Coronary artery (tissue), 2 donors: Measurements from ENCODE around the gene MCTP2.

Experiments used
- DNase-seq: peaks from one replicate; pipeline ENCODE4 v3.0.0-alpha.2; 2017; ENCODE audit warnings: low spot score
- H3K27ac ChIP-seq, 2 donors: fragments of 200-600 bp; sonication (generic); one replicate each; pipeline ENCODE4 v1.5.1; 2016 to 2019
- H3K4me3 ChIP-seq: fragments of 200-600 bp; sonication (generic); 2 replicates; pipeline ENCODE4 v1.5.1; 2016; ENCODE audit warnings: mild to moderate bottlenecking, moderate library complexity
- CTCF ChIP-seq: fragments of 200-600 bp; sonication (generic); IDR thresholded peaks from one replicate; pipeline ENCODE4 v1.5.1; 2019; ENCODE audit warnings: antibody characterized with exemption

Gene MCTP2

GRCh38 chr15:94324835-94325767, 93.7 kb downstream of the MCTP2 start:
- H3K4me3 ChIP-seq, result no peak overlapping the region
- H3K27ac ChIP-seq, result no peak overlapping the region
- no peak for DNase-seq
- TF ChIP-seq CTCF, result no peak

DNA sequence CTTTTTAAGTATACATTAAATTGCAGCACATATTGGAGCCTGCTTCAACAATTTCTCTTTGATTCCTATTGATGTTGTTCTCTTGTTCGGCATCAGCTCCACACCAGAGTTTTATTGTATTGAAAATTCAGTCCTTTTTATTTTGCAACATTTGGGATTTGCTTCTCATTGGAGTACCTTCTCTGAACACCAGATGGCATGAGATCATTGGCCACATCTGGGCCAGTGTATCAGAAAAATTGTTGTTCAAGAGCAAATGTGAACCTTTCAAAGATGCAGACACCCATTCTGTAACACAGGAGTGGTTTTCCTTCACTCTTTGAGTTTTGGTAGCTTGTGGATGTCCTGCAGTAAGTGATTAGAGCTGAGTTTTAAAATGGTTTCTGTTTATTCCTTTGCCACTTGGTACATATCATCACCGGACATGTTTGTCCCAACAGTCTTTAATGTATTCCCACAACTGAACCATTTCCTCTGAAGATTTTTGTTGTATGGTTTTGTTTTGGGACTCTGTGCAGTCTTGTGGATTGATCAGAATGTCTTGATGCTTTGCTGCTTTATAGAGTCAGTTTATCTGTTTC, 96.1 kb downstream of the MCTP2 start:
- TF ChIP-seq CTCF, result peak; percentile 32
- H3K4me3 ChIP-seq, result no peak overlapping the region
- H3K27ac ChIP-seq, result no peak overlapping the region
- no peak for DNase-seq

GRCh38 chr15:94331731-94332130, 100.4 kb downstream of the MCTP2 start:
- DNase-seq, result no peak
- TF ChIP-seq CTCF, result no peak
- Histone ChIP-seq H3K27ac (no peak overlapping the region), H3K4me3 (no peak overlapping the region)

GRCh38 chr15:94335616-94336015, 104.3 kb downstream of the MCTP2 start:
- DNase-seq, result no peak
- Histone ChIP-seq H3K4me3 (no peak overlapping the region), H3K27ac (no peak overlapping the region)
- no peak for TF ChIP-seq CTCF

DNA sequence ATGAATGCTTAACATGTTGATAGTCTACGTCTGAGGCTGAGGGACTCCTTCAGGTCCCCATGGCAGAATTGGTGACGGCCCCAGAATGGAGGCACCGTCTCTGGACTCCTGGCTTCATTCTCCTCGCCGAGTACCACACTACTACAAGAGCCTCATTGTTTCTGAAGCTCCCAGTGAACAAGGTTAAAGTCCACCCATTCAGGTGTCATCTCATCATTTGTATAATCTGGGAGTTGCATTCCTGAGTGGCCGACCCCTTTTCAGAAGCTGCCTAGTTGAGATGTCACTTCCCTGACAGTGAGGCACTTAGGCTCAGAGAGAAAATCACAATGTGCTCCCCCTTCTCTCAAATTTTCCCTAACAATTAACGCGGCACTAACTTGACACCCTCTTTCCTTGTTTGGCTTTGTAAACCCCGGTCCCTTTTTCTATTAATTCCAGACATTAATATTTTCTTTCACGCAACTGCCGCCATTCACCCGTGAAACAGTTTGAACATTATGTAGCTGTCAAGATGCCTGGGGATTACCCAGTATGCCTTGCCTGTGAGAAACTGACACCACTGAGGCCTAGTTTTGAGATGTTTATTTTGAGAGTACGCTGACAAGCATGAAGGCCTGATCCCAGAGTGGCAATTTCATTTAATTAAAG, 105.6 kb downstream of the MCTP2 start:
- Histone ChIP-seq H3K27ac (no peak overlapping the region), H3K4me3 (no peak overlapping the region)
- TF ChIP-seq CTCF, result no peak
- no peak for DNase-seq

DNA sequence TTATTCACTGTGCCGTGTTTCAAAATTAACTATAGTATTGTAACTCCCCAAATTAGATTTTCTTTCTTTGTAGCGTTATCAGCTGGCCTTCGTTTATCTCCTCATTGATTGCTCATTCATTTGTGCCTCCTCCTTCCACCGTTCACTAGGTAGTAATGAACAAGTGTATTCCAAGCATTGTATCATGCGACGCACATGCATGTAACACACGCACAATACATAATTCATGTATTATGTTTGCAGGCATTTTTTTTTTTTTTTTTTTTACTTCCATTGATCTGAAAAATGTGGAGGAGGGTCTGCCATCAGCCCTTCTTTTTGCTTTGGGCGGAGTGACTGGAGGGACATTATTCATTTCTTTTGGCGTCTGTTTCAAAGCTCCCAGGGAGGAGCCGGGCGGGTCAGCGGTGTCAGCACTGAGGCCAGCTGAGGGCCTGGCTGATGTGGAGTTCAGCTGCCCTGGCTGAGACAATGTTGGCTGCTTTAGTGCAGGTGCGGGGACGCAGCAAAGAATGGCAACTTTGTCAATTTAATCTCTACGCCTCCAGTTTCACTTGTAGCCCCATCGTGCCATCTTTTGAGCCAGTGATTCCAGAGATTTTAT, 107.0 kb downstream of the MCTP2 start:
- DNase-seq, result no peak
- H3K4me3 ChIP-seq, result no peak overlapping the region

More for the DNA sequence above, 107.0 kb downstream of the MCTP2 start:
- no peak overlapping the region for H3K27ac ChIP-seq
- TF ChIP-seq CTCF, result no peak
